K562 (cell line): ENCODE data around the gene SEC31A. TPM values are rescaled to one million over a fixed set of nuclear protein-coding genes. Genes with fewer than 3 reads are reported as not detected.

Source experiments
- AFF4 ChIP-seq: sonication (generic); formaldehyde crosslinking; IDR thresholded peaks from 2 replicates; pipeline ENCODE4 v1.8.0; 2023; ENCODE audit warnings: mild to moderate bottlenecking, missing genetic modification reagents
- CHD1 ChIP-seq: fragments of 200-600 bp; sonication (generic); IDR thresholded peaks from one replicate; pipeline ENCODE4 v1.6.1; 2012; ENCODE audit warnings: mild to moderate bottlenecking, moderate library complexity, low read length, inconsistent platforms
- FOXA3 ChIP-seq, 2 experiments: fragments of 450-650 bp in 1 of 2; sonication (generic) in 1 of 2; formaldehyde crosslinking; IDR thresholded peaks in 1 of 2; conservative IDR thresholded peaks in 1 of 2; 2 replicates each; pipeline versions ENCODE4 v1.4.0 to v1.8.0; 2020 to 2022; ENCODE audit warnings: mild to moderate bottlenecking in 2 of 2, missing genetic modification reagents in 1 of 2
- JUND ChIP-seq, 2 experiments: IDR thresholded peaks; 2 replicates in 1 of 2; 3 replicates in 1 of 2; pipeline ENCODE4 v1.6.1; 2011; ENCODE audit warnings: borderline replicate concordance in 2 of 2, low read depth in 2 of 2, low read length in 2 of 2, improper control_type of control experiment in 1 of 2, missing biosample characterization in 1 of 2, missing genetic modification characterization in 1 of 2, missing genetic modification reagents in 1 of 2
- KAT7 ChIP-seq: sonication (generic); formaldehyde crosslinking; IDR thresholded peaks from 2 replicates; pipeline ENCODE4 v1.8.0; 2022; ENCODE audit warnings: missing genetic modification reagents, mild to moderate bottlenecking, borderline replicate concordance
- KDM5B ChIP-seq: fragments of 200-600 bp; sonication (generic); IDR thresholded peaks from 2 replicates; pipeline ENCODE4 v1.6.1; 2012; ENCODE audit warnings: low read depth, mild to moderate bottlenecking, moderate library complexity, low read length, control low read depth, inconsistent platforms; ENCODE audit not compliant: insufficient replicate concordance
- TEAD4 ChIP-seq, 2 experiments: sonication (generic) in 1 of 2; formaldehyde crosslinking in 1 of 2; IDR thresholded peaks; 2 replicates each; pipeline versions ENCODE4 v1.6.1 to v1.8.0; 2012 to 2022; ENCODE audit warnings: borderline replicate concordance in 1 of 2, inconsistent platforms in 1 of 2, low read length in 1 of 2, mild to moderate bottlenecking in 1 of 2, missing genetic modification reagents in 1 of 2
- ZNF347 ChIP-seq: fragments of 450-650 bp; formaldehyde crosslinking; IDR thresholded peaks from 2 replicates; pipeline ENCODE4 v1.4.0; 2020; ENCODE audit warnings: low read depth, mild to moderate bottlenecking, moderate library complexity
- ZNF778 ChIP-seq: fragments of 450-650 bp; formaldehyde crosslinking; IDR thresholded peaks from 2 replicates; pipeline ENCODE4 v1.4.0; 2020; ENCODE audit warnings: mild to moderate bottlenecking, moderate library complexity
- polyA plus RNA-seq, 8 experiments: library from polyadenylated mRNA; depleted of rRNA in 4 of 8; stranded (reverse) in 5 of 8; unstranded in 3 of 8; fragments of >200 nt; fragmentation: Nextera tagmentation in 2 of 8; fragmentation: Illumina TruSeq in 1 of 8; extraction: Ambion mirVana in 2 of 8; extraction: Trizol in 1 of 8; gene quantifications; 2 replicates each; pipeline versions ENCODE4 v1.2.1 to v1.2.3, GENCODE V29; 2011 to 2014; ENCODE audit warnings: inconsistent platforms in 1 of 8, missing spikeins in 1 of 8
- total RNA-seq, 7 experiments: library from RNA; depleted of rRNA in 6 of 7; stranded (reverse); fragments of >200 nt in 6 of 7; fragmentation: Illumina TruSeq in 2 of 7; extraction: Trizol in 2 of 7; gene quantifications; 2 replicates each; pipeline versions ENCODE4 v1.2.1 to v1.2.3, GENCODE V29; 2011 to 2021; ENCODE audit warnings: low replicate concordance in 1 of 7

SEC31A gene
- total and polyA plus RNA-seq, 9 of the 15 experiments (the other 6 are each of a cell fraction or from before 2014, with no cell fraction given) = 78.9 to 241 (median 173) TPM

GRCh38 chr4:82898322-82899243 lies 7.6 kb upstream of the SEC31A start (continued):
- TF ChIP-seq AFF4 (CRISPR knock-in tag) = peak; percentile 75; the same call in 1 of the 2 replicates
- no peak for TF ChIP-seq ZNF778 (CRISPR knock-in tag)
- peak; percentile 35; the same call in 1 of the 2 replicates for TF ChIP-seq TEAD4 (IDR thresholded peaks at IDR 0.05; ENCODE audit: low read length)
- no peak for TF ChIP-seq TEAD4 (CRISPR knock-in tag; IDR thresholded peaks at IDR 0.05; ENCODE audit: borderline replicate concordance)
- TF ChIP-seq CHD1 = peak; percentile 23
- peak; percentile 85 for TF ChIP-seq JUND (IDR thresholded peaks at IDR 0.05; ENCODE audit: borderline replicate concordance, low read depth, low read length)
- peak; percentile 90 for TF ChIP-seq JUND (tag; IDR thresholded peaks at IDR 0.05; ENCODE audit: borderline replicate concordance, low read depth, low read length)
- TF ChIP-seq ZNF347 (CRISPR knock-in tag) = no peak
- peak; percentile 46 for TF ChIP-seq KDM5B
- TF ChIP-seq KAT7 (CRISPR knock-in tag) = peak; percentile 22; the same call in 1 of the 2 replicates
- no peak for TF ChIP-seq FOXA3 (CRISPR knock-in tag; conservative IDR thresholded peaks at IDR 0.05 in 1 of 2, IDR thresholded peaks at IDR 0.05 in 1 of 2)
